CD4-positive, alpha-beta T cell treated with Interferon alpha-2 for 1 hour (primary cell): ENCODE results near the gene ACTBL2.
"Not testable (repeated sequence)": the region's sequence is repeated elsewhere in the genome, so short reads cannot be mapped to it uniquely, and the experiment has no call there.

Experiments used
- DNase-seq, 2 donors: peaks; one replicate each; pipeline ENCODE4 v3.0.0-alpha.2; 2020 to 2022

Gene ACTBL2

DNA sequence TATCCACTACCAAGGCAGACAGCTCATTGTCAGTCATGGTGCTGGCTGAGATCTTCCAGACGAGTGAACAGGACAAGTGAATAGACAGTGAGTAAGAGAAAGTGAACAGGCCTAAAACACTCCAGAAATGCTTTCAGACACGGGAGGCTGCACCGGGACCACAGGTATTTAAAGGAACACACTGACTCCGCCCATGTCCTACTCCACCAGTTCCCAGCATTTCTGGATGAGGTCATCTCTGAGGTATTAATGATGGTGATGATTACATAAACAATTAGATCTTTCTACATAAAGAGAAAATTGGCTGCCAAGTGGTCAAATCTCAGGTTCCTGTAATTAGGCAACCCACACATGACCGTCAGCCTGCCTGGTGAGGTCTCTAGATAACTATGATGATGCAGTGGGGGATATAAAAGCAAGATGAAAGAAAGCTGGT, at the start of gene ACTBL2:
Gene ACTBL2, minus strand, starts transcription at position 141 of the 436 bp plus-strand sequence. Its CDS starts 104 bp downstream, at position 37.
- no peak for DNase-seq

DNA sequence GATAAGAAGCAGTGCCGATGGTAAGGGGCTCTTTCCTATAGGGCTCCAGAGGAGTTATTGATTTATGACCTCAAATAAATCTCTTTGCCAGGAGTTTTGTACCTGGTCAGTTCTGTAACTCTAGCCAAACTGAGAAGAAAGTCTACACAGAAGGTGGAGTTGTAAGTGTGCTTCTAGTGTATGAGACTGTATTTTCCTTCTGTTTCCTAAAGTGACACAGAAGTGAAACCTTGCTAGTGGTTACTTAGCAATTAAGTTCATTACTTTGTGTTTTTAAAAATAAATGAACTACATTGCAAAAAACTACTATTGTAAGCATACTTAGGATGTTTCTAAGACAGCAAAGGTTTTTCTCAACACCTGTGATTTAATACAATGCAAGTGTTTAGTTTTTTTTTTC, 48.7 kb upstream of the ACTBL2 start:
- DNase-seq, result no peak

DNA sequence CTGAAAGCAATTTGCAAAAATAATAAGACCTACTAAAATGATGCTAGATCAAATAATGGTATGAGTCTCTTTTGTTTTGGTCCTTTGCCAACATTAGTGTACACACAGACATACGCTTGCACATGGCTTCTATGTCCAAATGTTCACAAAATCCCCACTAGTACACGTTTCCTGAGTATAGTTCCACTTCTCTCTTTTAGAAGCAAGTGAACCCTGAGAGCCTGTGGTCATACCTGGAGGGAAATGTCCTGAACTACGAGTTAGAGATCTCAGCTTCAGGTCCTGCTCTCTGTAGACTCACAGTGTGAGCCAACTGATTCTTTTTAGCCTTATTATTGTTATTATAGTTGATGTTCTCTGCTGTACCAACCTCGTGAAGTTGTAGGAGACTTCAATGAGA, 47.3 kb upstream of the ACTBL2 start:
- DNase-seq, result no peak

DNA sequence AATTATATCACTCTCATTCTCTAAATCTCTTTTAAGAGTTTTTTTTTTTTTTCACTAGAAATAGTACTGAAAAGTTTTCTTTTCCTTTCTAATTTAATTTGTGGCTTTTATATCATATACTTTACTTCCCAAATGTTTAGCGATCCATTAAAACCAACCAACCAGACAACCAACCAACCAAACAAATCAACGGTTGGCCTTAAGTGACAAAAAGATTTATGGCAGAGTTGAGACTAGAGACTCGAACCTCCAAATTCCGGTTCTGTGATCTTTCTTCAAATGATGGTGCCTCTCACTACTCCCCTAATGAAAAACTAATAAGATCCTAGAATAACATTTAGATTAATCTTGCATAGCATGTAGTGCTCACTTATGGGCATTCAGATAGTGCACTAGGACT, 45.3 kb upstream of the ACTBL2 start:
- no peak for DNase-seq

DNA sequence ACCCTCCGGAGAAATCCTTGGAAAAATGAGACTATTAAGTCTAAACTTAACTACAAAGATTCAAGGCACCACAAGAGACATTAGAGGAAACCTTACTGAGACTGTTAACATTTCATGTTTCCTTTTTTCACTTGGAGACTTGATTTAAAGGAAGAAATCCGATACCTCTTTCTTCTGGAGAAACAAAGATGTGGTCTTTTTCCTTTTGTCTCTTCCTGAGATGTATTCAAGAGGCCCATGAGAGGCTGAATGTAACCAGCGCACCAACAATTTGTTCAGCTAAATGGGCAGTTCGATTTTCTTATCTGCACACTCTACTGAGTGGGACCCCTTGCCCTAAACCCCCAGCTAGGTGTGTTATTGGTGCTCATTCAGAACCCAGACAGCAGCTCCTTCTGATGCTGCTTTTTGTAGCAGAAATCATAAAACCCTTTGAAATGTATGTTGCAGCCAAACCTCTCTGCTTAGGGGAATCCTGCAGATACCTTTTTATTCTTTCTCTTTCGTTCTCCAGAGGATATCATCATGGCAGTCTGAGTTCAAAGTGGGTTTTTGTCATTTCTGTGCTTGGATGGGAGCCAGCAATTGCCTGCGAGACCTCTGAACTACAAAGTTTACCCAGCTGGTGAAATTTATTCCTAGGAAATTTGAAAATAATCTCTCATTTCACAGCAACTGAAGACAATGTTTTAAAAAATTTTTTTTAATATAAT, 41.9 kb upstream of the ACTBL2 start:
- no peak for DNase-seq

DNA sequence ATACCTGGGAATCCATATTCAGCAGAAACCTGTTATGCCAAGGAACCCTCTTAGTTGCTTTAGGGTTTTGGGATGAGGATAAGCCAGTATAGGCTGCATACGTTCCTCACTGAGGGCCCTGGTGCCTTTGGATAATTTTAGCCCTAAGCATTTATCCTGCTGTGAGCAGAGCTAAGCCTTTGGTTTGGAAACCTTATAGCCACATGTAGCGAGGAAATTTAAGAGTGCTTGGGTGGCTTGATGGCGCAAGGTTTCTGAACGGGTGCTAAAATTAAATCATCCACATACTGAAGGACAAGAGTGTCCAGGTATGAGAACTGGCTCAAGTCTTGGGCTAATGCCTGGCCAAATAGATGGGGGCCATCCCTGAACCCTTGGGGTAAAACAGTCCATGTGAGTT, 39.9 kb upstream of the ACTBL2 start:
- not testable (repeated sequence) for DNase-seq

DNA sequence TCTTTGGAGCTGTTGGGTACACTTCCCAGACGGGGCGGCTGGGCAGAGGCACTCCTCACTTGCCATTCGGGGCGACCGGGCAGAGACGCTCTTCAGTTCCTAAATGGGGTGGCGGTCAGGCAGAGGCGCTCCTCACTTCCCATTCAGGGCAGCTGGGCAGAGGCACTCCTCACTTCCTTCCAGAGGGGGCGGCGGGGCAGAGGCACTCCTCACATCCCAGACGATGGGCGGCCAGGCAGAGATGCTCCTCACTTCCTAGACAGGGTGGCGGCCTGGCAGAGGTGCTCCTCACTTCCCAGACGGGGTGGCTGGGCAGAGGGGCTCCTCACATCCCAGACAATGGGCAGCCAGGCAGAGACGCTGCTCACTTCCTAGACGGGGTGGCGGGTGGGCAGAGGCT, 35.8 kb upstream of the ACTBL2 start:
- DNase-seq, result not testable (repeated sequence)

DNA sequence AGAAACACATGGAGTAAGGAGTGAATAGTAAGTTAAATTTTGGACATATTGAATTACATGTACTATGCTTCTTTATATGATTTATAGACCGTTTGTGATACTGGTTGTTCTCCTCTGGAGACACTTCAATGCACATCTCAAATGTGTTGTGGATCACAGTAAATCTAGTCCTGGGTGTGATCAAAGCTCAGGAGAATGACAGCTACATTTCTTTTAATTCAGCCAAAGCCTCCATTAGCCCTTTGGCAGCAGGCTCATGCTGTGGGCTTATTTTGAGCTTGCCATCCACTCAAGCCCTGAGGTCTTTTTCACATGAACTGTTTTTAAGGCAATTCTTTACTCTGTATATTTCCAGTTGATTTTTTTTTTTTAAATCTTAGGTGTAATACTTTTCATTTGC, 34.6 kb upstream of the ACTBL2 start:
- no peak for DNase-seq

DNA sequence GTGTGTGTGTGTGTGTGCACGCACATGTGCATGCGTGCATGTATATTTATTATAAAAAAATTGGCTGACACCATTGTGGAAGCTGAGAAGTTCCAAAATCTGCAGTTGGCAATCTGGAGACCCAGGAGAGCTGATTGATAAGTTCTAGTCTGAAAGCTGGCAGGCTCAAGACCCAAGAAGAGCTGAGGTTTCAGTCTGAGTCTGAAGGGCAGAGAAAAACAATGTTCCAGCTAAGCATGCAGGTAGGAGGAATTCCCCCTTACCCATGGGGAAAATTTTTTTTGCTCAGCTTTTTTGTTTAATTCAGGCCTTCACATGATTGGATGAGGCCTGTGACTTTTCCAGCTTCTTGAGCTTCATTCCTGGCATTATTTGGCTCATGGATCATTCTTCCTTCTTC, 31.2 kb upstream of the ACTBL2 start:
- DNase-seq, result no peak

DNA sequence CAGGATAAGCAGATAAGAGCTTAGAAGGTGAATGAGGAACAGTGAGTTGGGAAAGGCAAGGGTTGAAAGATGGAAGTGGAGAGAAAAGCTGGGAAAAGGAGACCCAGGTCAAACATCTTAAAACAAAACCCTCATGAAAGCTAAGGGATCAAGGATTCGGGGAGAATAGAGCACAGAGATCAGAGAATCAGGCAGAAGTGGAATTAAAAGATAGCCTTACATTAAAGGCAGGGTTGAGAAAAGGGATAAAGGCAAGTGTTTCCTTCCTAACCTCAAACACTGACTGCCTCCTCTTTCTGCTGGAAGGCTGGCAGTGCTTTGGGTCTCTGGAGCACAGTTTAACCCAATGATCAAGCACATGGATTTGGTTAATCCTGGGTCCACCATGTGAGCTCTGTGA, 28.7 kb upstream of the ACTBL2 start:
- DNase-seq, result no peak

DNA sequence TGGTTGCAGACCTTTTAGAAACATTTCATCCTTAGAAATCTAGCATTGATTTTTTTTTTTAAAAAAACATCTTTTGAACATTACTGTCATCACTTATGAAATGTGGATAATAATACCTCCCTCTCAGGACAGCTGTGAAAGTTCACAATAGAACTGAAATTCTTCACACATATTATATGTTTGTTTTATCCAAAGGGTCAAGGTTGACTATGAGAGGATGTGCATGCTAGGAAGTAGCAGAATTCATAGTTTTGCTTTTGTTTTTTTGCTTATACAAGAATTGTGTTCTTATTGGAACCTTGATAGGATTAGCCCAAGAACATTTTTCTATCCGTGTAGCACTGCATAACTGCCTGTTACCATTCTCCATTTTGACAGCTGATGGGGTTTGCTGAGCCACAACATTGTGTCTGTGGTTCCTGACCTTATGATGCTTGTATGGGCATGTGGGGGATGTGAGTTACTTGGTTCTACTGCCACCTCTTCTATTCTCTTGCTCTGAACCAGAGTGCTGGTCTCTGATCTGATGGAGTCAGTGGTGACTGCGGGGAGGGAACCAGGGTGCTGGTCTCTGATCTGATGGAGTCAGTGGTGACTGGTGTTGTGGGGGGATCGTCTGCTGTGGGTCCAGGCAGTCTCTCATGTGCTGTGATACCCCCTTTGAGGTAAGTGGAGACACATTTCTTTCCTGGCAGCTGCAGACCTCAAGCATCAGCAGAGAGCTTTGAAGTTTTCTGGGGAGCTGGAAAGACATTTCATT, 27.1 kb upstream of the ACTBL2 start:
- no peak for DNase-seq

DNA sequence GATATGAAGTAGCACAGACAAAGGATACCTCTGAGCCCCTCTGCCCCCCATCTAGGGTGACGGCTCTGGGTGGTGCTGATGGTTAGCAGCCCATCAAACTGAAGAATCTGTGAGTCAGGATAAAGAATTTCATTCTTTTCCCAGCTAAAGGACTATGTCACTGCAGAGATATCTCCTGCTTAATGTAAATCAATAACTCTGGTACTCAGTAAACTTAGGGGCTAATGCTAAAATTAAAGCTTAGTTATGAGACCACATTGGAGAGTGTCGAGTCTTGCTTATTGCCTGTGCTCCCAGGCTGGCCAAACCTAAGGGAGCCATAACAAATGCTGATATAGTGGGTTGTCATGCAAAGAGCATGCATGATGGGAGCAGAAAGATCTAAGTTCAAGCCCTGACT, 25.6 kb upstream of the ACTBL2 start:
- no peak for DNase-seq

DNA sequence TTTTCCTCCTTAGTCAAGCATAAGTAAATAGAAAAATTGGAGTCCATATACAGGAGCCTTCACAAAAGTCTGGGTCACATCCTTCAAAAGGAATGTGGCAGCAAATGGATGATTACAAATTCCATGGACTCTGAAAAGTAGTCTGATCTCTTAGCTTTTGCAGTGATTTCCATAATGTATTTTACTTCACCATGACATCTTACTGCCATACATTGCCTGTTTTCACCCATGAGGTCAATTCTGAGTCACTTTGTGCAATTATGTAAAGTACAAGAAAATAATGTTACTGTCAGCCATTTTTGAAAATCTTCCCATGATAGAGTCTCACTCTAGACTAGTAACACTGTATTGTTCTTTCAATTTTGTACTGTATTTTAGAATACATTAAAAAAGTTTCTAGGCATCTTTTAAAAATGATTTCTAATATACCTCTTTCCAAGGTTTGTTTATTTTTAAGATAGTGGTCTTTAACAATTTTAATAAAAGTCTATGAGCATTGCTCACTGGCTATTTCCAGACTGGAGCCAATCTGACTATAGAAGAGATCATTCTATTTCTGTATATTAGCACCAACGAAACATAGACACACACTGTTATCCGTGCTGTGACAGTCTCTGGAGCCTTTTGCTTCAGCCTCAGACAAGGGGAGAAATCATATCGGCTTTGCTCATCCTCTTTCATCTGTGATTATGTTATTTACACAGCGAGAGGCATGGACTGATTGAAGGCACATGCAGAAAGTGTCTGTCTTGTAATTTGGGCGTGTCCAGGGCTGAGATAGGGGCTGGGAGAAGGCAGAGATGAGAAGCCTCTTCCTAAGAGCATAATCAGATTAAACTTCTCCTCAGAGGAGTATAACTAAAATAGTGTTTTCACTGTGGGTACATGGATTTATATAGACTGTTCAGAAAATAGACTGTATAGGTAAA, 22.9 kb upstream of the ACTBL2 start:
- no peak for DNase-seq

DNA sequence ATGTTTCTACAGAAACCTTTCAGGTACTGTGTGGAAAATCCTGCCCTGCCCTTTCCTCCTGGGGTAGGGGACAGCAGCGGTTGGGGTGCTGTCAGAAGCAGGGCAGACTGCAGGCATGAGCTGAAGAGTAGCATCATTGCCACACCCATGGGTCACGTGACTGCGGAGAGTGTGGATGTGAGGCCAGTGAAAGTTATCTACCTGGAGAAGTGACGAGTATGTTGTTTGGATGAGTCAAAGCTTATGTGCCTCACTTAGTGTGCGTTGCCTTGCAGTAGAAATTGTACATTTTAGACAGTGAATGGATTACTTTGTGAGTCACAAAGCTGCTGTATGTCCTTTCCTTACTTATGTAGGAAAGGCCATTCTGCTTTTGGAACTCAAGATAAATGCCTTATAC, 21.7 kb upstream of the ACTBL2 start:
- DNase-seq, result no peak

DNA sequence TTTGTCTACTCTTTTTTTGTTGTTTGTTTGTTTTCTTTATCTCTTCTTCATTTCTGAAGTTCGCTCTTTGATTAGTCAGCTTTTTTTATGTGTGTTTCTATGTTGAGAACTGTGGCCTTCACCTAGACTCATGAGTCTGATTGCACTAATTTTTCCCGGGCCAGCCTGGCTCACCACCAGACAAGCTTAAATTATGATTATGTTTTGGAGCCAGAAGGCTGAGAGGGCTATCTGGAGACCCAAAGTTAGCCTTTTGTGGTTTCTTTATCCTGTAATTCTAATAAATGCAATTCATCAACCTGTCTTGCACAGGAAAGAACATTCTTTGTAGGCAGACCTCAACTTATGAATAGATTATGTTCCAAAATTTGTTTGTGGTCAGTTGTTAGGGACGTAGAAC, 20.8 kb upstream of the ACTBL2 start:
- DNase-seq, result no peak

DNA sequence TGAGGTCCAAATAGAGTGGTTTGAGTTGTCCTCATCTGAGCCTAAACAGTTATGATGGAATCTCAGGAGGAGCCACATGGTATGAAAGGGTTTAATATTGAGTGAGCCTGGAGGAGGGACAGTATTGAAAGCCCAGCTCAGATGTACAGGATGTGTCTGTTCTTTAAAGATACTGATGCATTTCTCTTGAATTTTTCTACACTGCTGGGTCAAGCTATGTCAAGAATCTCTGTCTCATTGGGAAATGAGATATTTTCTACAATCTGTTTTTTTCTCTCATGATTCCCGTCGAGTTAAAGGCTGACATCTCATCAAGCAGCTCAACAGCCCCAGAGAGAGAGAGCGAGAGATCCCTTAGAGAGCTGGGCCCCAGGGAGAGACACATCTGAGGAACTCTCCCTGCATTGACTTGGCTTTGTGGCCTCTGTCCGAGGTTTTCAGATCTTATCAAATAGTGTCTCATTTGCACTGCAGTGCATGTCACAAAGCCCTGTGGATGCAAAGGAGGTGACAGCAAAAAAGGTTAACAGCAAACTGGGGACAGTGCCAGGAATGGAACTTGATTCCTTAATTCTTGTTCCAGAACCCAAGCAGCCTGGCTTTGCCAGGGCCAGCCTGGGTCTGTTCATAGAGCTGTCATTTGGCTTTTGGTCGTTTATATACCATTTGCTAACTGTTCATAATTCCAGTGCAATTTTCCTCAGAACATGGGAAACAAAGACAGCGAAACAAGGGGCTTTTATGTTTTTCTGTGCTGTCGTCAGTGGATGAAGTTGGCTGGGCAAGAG, 19.0 kb upstream of the ACTBL2 start:
- no peak for DNase-seq

DNA sequence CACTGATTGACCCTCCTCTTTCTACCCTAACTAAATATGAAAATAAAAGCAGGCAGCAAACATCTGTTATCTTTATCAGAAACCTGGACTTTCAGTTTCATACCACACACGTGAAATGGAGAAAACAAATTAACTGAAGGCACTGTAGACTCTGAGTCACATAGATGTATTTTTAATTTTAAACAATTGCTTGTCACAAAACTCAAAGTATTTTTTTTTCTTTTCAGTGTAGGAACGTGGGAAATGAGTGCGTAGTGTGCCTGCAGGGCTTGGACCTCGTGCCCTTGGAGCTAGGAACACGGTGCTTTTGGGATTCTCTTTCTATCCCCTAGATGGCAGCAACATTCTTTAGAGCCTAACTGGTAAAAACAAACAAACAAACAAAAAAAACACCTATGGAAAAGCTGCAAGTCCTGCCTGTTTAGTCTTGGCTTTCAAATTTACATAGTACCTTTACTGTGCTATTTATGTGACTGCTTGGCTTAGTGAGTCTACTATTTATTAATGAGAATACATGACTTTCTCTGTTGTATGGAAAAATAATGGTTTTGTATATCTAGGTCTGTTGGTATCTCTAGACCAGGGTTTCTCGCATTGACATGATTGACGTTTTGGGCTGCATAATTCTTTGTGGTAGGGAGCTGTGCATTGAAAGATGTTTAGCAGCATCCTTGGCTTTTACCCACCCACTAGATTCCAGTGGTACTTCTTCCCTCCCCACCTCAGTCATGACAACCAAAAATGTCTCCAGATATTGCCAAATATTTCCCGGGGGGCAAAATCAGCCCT, 16.8 kb upstream of the ACTBL2 start:
- DNase-seq, result peak in 1 of 2 donors; percentile 41

DNA sequence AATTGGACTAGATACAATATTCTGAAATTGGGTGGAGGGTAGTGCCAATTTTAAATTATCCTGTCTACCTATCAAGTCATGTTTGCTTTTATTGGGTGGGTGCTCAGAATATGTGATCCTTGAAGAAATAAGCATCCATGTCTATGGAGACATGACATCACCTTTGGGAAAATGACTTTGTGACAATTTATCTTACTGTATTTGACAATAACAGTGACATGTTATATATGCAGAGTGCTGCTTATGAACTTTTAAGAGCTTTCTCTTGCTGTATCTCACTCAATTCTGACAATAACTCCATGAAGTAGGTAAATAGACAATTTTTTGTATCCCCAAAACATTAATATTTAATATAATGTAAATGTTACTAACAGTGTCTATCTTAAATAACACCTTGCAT, 15.1 kb upstream of the ACTBL2 start:
- DNase-seq, result no peak

DNA sequence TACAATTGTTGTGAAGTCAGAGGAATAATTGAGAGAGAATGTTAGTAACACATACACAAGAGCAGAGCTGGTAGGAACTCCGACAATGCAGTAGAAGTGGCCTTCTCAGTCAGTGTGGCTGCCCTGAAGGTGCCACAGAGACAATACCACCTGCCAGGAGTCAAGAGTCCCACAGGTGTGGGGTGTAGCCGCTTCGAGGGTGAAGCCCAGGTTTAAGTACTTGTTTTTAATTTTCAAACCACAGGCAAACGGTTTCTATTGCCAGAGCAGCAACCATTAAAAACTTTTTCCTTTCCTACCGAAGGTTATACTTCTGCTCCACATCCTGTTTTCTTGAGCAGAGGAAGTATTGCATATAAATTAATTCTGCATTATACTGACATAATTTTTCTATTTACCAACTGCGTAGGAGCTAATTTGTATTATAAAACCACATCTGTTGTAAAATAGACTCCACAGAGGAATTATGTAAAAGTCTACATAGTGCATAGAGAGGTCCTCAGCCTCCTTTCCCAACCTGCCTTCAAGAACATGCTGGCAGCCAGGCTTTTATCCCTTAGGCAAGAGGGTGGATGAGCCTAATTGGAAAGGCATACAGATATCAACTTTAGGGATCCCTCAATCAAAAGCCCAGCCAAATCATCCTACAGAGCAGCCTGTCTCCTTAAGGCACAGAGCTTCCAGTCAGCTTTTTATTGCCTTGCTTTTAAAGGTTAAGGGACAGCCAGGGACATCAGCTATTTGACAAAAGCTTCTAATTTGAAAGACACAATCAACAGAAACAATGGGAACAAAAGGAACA, 12.9 kb upstream of the ACTBL2 start:
- peak in 1 of 2 donors; percentile 18 for DNase-seq
